Activated CD8-positive, alpha-beta T cell treated with anti-CD3 and anti-CD28 coated beads for 36 hours (primary cell): ENCODE results near the gene IARS1. TPM values are rescaled to one million over a fixed set of nuclear protein-coding genes. Genes with fewer than 3 reads are reported as not detected.
A peak's percentile ranks its signal among the peaks of the same experiment; 100 is the strongest.

Experiments used
- ATAC-seq: fragments of 200-7000 bp; cut with Tn5 transposase; one replicate; pipeline ENCODE4 v1.10.0; 2021; ENCODE audit warnings: mild to moderate bottlenecking, moderate library complexity
- CTCF ChIA-PET: fragments of 350-600 bp; sonication (Branson Sonifier 250); formaldehyde crosslinking; loops from one replicate; lab custom pipeline; 2021; ENCODE audit warnings: antibody characterized with exemption; lab: Charles Lee
- POLR2A ChIA-PET: fragments of 350-600 bp; sonication (Branson Sonifier 250); formaldehyde crosslinking; loops from one replicate; lab custom pipeline; 2021; ENCODE audit warnings: antibody characterized with exemption; lab: Charles Lee
- DNase-seq: peaks from one replicate; pipeline ENCODE4 v3.0.0-alpha.2; 2020
- H3K27ac Mint-ChIP-seq: one replicate; pipeline ENCODE4 v1.8.0; 2021; ENCODE audit warnings: mild to moderate bottlenecking, mixed read lengths
- H3K27me3 Mint-ChIP-seq: one replicate; pipeline ENCODE4 v1.8.0; 2021; ENCODE audit warnings: mixed read lengths
- H3K36me3 Mint-ChIP-seq: one replicate; pipeline ENCODE4 v1.8.0; 2021; ENCODE audit warnings: low read depth, mixed read lengths
- H3K4me1 Mint-ChIP-seq: one replicate; pipeline ENCODE4 v1.8.0; 2021; ENCODE audit warnings: low read depth, mixed read lengths
- H3K4me3 Mint-ChIP-seq: one replicate; pipeline ENCODE4 v1.8.0; 2021; ENCODE audit warnings: mild to moderate bottlenecking, moderate library complexity, mixed read lengths
- H3K9me3 Mint-ChIP-seq: one replicate; pipeline ENCODE4 v1.8.0; 2021; ENCODE audit warnings: mixed read lengths
- CTCF ChIP-seq: fragments of 200-600 bp; IDR thresholded peaks from one replicate; pipeline ENCODE4 v1.8.0; 2022; ENCODE audit warnings: antibody characterized with exemption, mild to moderate bottlenecking
- intact Hi-C: fragments of 100-400 bp; cut with micrococcal nuclease; formaldehyde crosslinking; loops from one replicate; pipeline ENCODE4 v1.10.0; 2022
- total RNA-seq, 2 experiments: library from RNA; stranded (reverse); gene quantifications; one replicate each; pipeline ENCODE4 v1.2.3, GENCODE V29; 2021

The IARS1 gene
- total RNA-seq, 2 experiments from 2014 or later = 247 to 251 TPM

GRCh38 chr9:92290785-92291429, 2.6 kb downstream of the IARS1 start:
- ChIA-PET CTCF (interaction anchor here (1.6 to 1.9 kb wide), 3 partner anchors 12 to 36 kb away, joined by 3 to 6 read pairs (median 5); no protein-coding TSS in a partner anchor), POLR2A (interaction anchor here (1.0 to 2.5 kb wide), 7 partner anchors 8 to 36 kb away, joined by 3 to 15 read pairs (median 3); partner anchors contain the start of gene NOL8)
- H3K27ac Mint-ChIP-seq = peak overlapping the region; percentile 81
- no peaks in the 10 kb centered on the region for H3K9me3 Mint-ChIP-seq
- H3K36me3 Mint-ChIP-seq = peaks cover 61% of the 10 kb centered on the region
- peaks cover 54% of the 10 kb centered on the region for H3K4me1 Mint-ChIP-seq
- no peaks in the 10 kb centered on the region for H3K27me3 Mint-ChIP-seq
- no peak for TF ChIP-seq CTCF
- DNase-seq (no peak), ATAC-seq (no peak)
- peak overlapping the region; percentile 85 for H3K4me3 Mint-ChIP-seq
- intact Hi-C loops = no loop called here

GRCh38 chr9:92289708-92290390, 3.6 kb downstream of the IARS1 start:
- intact Hi-C loops = no loop called here
- H3K27ac Mint-ChIP-seq = no peak overlapping the region
- no peak for ATAC-seq
- TF ChIP-seq CTCF = no peak
- H3K4me3 Mint-ChIP-seq = no peak overlapping the region
- peaks cover 51% of the 10 kb centered on the region for H3K4me1 Mint-ChIP-seq
- ChIA-PET POLR2A (interaction anchor here (0.8 to 1.7 kb wide), 4 partner anchors 18 to 55 kb away, joined by 3 to 5 read pairs (median 4); partner anchors contain the start of gene CENPP), CTCF (interaction anchor here (1.2 to 1.7 kb wide), 3 partner anchors 11 to 13 kb away, joined by 3 to 5 read pairs (median 3); no protein-coding TSS in a partner anchor)
- H3K27me3 Mint-ChIP-seq = no peaks in the 10 kb centered on the region
- no peaks in the 10 kb centered on the region for H3K9me3 Mint-ChIP-seq
- DNase-seq = no peak
- H3K36me3 Mint-ChIP-seq = peaks cover 67% of the 10 kb centered on the region

- Mint-ChIP-seq H3K27me3 (no peaks in the 10 kb centered on the region), H3K9me3 (no peaks in the 10 kb centered on the region), H3K4me1 (peaks cover 39% of the 10 kb centered on the region), H3K36me3 (peaks cover 66% of the 10 kb centered on the region), H3K4me3 (no peak overlapping the region), H3K27ac (no peak overlapping the region)
- intact Hi-C loops = loop anchor here (5.0 kb wide), 1 partner anchor 43 kb away; no protein-coding TSS in a partner anchor
- POLR2A ChIA-PET = interaction anchor here (1.2 to 4.4 kb wide), 7 partner anchors 9 to 34 kb away, joined by 4 to 14 read pairs (median 7); partner anchors contain the start of gene IARS1
- CTCF ChIA-PET = interaction anchor here (1.2 to 2.2 kb wide), 5 partner anchors 9 to 47 kb away, joined by 3 to 7 read pairs (median 4); partner anchors contain the start of gene CENPP
- TF ChIP-seq CTCF = no peak
- DNase-seq = no peak
- ATAC-seq = no peak
Observed at GRCh38 chr9:92279302-92279701, 14.2 kb downstream of the IARS1 start.

GRCh38 chr9:92278110-92278509, 15.4 kb downstream of the IARS1 start:
- ATAC-seq (no peak), DNase-seq (no peak)
- Mint-ChIP-seq H3K27ac (peak overlapping the region; percentile 34), H3K9me3 (no peaks in the 10 kb centered on the region), H3K36me3 (peaks cover 73% of the 10 kb centered on the region), H3K4me1 (peaks cover 39% of the 10 kb centered on the region), H3K27me3 (no peaks in the 10 kb centered on the region), H3K4me3 (no peak overlapping the region)
- intact Hi-C loops = loop anchor here (5.0 kb wide), 1 partner anchor 44 kb away; no protein-coding TSS in a partner anchor
- ChIA-PET POLR2A (interaction anchor here (0.8 to 4.4 kb wide), 11 partner anchors 10 to 46 kb away, joined by 3 to 14 read pairs (median 5); partner anchors contain the start of gene IARS1), CTCF (interaction anchor here (0.9 to 2.2 kb wide), 5 partner anchors 9 to 48 kb away, joined by 3 to 7 read pairs (median 4); partner anchors contain the start of gene CENPP)
- TF ChIP-seq CTCF = no peak
